Measurements from ENCODE around the gene PPY. TPM values are rescaled to one million over a fixed set of nuclear protein-coding genes. Genes with fewer than 3 reads are reported as not detected.

The PPY gene
- total and polyA plus RNA-seq, 9 donors: not detected

GRCh38 chr17:43917016-43917347, 25.3 kb downstream of the PPY start:
- no peaks in the 10 kb centered on the region for H3K27me3 ChIP-seq
- H3K4me3 ChIP-seq: no peak overlapping the region
- intact Hi-C loops (cut with DNase I): no loop called here
- DNase-seq: no peak
- no peaks in the 10 kb centered on the region for H3K4me1 ChIP-seq (ENCODE audit: insufficient read depth)
- no peaks in the 10 kb centered on the region for H3K36me3 ChIP-seq
- H3K9me3 ChIP-seq: no peaks in the 10 kb centered on the region
- 67 to 76% (median 73%) methylated on average over 8 of the region's 8 CpGs for WGBS, 3 donors
- TF ChIP-seq, protein P1, sequence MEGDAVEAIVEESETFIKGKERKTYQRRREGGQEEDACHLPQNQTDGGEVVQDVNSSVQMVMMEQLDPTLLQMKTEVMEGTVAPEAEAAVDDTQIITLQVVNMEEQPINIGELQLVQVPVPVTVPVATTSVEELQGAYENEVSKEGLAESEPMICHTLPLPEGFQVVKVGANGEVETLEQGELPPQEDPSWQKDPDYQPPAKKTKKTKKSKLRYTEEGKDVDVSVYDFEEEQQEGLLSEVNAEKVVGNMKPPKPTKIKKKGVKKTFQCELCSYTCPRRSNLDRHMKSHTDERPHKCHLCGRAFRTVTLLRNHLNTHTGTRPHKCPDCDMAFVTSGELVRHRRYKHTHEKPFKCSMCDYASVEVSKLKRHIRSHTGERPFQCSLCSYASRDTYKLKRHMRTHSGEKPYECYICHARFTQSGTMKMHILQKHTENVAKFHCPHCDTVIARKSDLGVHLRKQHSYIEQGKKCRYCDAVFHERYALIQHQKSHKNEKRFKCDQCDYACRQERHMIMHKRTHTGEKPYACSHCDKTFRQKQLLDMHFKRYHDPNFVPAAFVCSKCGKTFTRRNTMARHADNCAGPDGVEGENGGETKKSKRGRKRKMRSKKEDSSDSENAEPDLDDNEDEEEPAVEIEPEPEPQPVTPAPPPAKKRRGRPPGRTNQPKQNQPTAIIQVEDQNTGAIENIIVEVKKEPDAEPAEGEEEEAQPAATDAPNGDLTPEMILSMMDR (IDR thresholded peaks at IDR 0.05): no peak
- TF ChIP-seq POLR2A (IDR thresholded peaks at IDR 0.05) (no peak), EP300 (IDR thresholded peaks at IDR 0.05) (no peak)
- no peak overlapping the region for H3K27ac ChIP-seq

GRCh38 chr17:43916385-43916784, 25.9 kb downstream of the PPY start:
- TF ChIP-seq, protein P1 (IDR thresholded peaks at IDR 0.05): no peak
- no peak for TF ChIP-seq POLR2A (IDR thresholded peaks at IDR 0.05)
- no peak for TF ChIP-seq EP300 (IDR thresholded peaks at IDR 0.05)
- intact Hi-C loops (cut with DNase I): no loop called here
- no peaks in the 10 kb centered on the region for H3K4me1 ChIP-seq (ENCODE audit: insufficient read depth)
- no peak overlapping the region for H3K4me3 ChIP-seq
- DNase-seq: no peak
- H3K9me3 ChIP-seq: no peaks in the 10 kb centered on the region
- H3K27me3 ChIP-seq: no peaks in the 10 kb centered on the region
- 66 to 88% (median 75%) methylated on average over 4 of the region's 4 CpGs for WGBS, 3 donors
- H3K27ac ChIP-seq: no peak overlapping the region
- no peaks in the 10 kb centered on the region for H3K36me3 ChIP-seq

- intact Hi-C loops (cut with DNase I): no loop called here
- no peak for DNase-seq
- H3K36me3 ChIP-seq: no peaks in the 10 kb centered on the region
- no peaks in the 10 kb centered on the region for H3K9me3 ChIP-seq
- H3K27ac ChIP-seq: no peak overlapping the region
- 66 to 68% (median 66%) methylated on average over 3 of the region's 3 CpGs for WGBS, 3 donors
- no peak overlapping the region for H3K4me3 ChIP-seq
- TF ChIP-seq EP300 (IDR thresholded peaks at IDR 0.05) (no peak), POLR2A (IDR thresholded peaks at IDR 0.05) (no peak)
- TF ChIP-seq, protein P1 (IDR thresholded peaks at IDR 0.05): no peak
- H3K4me1 ChIP-seq (ENCODE audit: insufficient read depth): no peaks in the 10 kb centered on the region
- H3K27me3 ChIP-seq: no peaks in the 10 kb centered on the region
Observed at GRCh38 chr17:43915559-43915958, 26.7 kb downstream of the PPY start.

DNA sequence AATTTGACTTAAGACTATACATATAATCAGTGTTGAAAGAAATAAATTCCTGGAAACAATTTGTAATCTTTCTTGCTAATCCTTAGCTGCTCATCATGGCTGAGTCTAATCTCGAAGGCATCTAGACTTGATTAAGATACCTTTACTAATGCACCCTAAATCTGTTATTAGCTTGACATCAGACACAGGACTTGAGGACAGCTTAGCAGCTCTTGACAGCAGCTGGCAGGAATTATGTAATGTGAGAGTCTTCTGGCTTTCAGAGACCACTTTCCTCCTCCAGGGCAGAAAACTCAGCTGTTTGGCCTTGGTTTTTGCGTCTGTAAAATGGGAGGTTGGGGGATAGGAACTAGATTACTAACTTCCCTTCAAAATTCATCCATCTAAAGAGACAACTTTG, 27.8 kb downstream of the PPY start:
- TF ChIP-seq, protein P1 (IDR thresholded peaks at IDR 0.05): no peak
- TF ChIP-seq POLR2A (IDR thresholded peaks at IDR 0.05) (no peak), EP300 (IDR thresholded peaks at IDR 0.05) (no peak)
- 35 to 50% (median 40%) methylated on average over 2 of the region's 2 CpGs for WGBS, 3 donors
- intact Hi-C loops (cut with DNase I): no loop called here

GRCh38 chr17:43913584-43913983, 28.7 kb downstream of the PPY start:
- Histone ChIP-seq H3K27ac (no peak overlapping the region), H3K36me3 (no peaks in the 10 kb centered on the region), H3K27me3 (no peaks in the 10 kb centered on the region), H3K9me3 (no peaks in the 10 kb centered on the region), H3K4me1 (ENCODE audit: insufficient read depth) (peaks cover under 1% of the 10 kb centered on the region), H3K4me3 (no peak overlapping the region)
- intact Hi-C loops (cut with DNase I): no loop called here
- WGBS, 3 donors: 58 to 66% (median 61%) methylated on average over 6 of the region's 6 CpGs
- TF ChIP-seq, protein P1 (IDR thresholded peaks at IDR 0.05): no peak
- no peak for TF ChIP-seq EP300 (IDR thresholded peaks at IDR 0.05)
- TF ChIP-seq POLR2A (IDR thresholded peaks at IDR 0.05): no peak
- DNase-seq: no peak

More for the DNA sequence above, 27.8 kb downstream of the PPY start:
- no peak for DNase-seq
- no peaks in the 10 kb centered on the region for H3K4me1 ChIP-seq (ENCODE audit: insufficient read depth)
- no peaks in the 10 kb centered on the region for H3K27me3 ChIP-seq
- no peaks in the 10 kb centered on the region for H3K36me3 ChIP-seq
- H3K27ac ChIP-seq: no peak overlapping the region
- H3K9me3 ChIP-seq: no peaks in the 10 kb centered on the region
- no peak overlapping the region for H3K4me3 ChIP-seq

All from ovary (tissue), 9 donors.